CD14-positive monocyte (primary cell): ENCODE data around the gene TMX1. TPM values are rescaled to one million over a fixed set of nuclear protein-coding genes. Genes with fewer than 3 reads are reported as not detected.

Experiments
- DNase-seq, 3 donors: peaks; one replicate each; pipeline ENCODE4 v3.0.0-alpha.2; 2011 to 2022
- H2AFZ ChIP-seq: 2 replicates; pipeline ENCODE4 v1.6.0; 2012; ENCODE audit warnings: mild to moderate bottlenecking, low read depth, low read length, inconsistent platforms; ENCODE audit not compliant: insufficient read depth, poor library complexity, severe bottlenecking
- H3K27ac ChIP-seq, 2 donors: 1 replicate in 1 of 2; 2 replicates in 1 of 2; pipeline ENCODE4 v1.5.1; 2012 to 2013; ENCODE audit warnings: low read length in 2 of 2, control low read depth in 1 of 2, inconsistent platforms in 1 of 2, low read depth in 1 of 2, mild to moderate bottlenecking in 1 of 2
- H3K27me3 ChIP-seq, 2 donors: one replicate each; pipeline versions ENCODE4 v1.6.0 to v1.6.1; 2011 to 2013; ENCODE audit warnings: low read length in 2 of 2; ENCODE audit not compliant: control insufficient read depth in 2 of 2, insufficient read depth in 2 of 2
- H3K36me3 ChIP-seq, 2 donors: replicated peaks in 1 of 2; 1 replicate in 1 of 2; 2 replicates in 1 of 2; pipeline versions ENCODE4 v1.5.1 to v1.6.1; 2012 to 2013; ENCODE audit warnings: low read length in 2 of 2, control low read depth in 1 of 2, inconsistent platforms in 1 of 2, mild to moderate bottlenecking in 1 of 2; ENCODE audit not compliant: insufficient read depth in 2 of 2, control insufficient read depth in 1 of 2
- H3K4me1 ChIP-seq, 2 donors: 1 replicate in 1 of 2; 2 replicates in 1 of 2; pipeline versions ENCODE4 v1.5.1 to v1.6.1; 2012 to 2013; ENCODE audit warnings: low read length in 2 of 2, control low read depth in 1 of 2, inconsistent platforms in 1 of 2, mild to moderate bottlenecking in 1 of 2, moderate library complexity in 1 of 2; ENCODE audit not compliant: insufficient read depth in 2 of 2, control insufficient read depth in 1 of 2
- H3K4me2 ChIP-seq: replicated peaks from 2 replicates; pipeline ENCODE3; 2012; ENCODE audit warnings: low read length, moderate library complexity, mild to moderate bottlenecking; ENCODE audit not compliant: poor library complexity, severe bottlenecking; ENCODE audit errors: extremely low read depth
- H3K4me3 ChIP-seq, 3 experiments: fragments of 200-600 bp in 1 of 3; sonication (generic) in 1 of 3; replicated peaks in 1 of 3; 1 replicate in 2 of 3; 2 replicates in 1 of 3; pipeline ENCODE4 v1.5.1; 2011 to 2013; ENCODE audit warnings: low read length in 3 of 3, mild to moderate bottlenecking in 3 of 3, control low read depth in 2 of 3, low read depth in 2 of 3, inconsistent platforms in 1 of 3, moderate library complexity in 1 of 3
- H3K79me2 ChIP-seq: 2 replicates; pipeline ENCODE4 v1.6.0; 2012; ENCODE audit warnings: mild to moderate bottlenecking, control low read depth, inconsistent platforms, low read length, moderate library complexity; ENCODE audit not compliant: insufficient read depth
- H3K9ac ChIP-seq: 2 replicates; pipeline ENCODE4 v1.6.0; 2017; ENCODE audit warnings: low read length, mild to moderate bottlenecking; ENCODE audit not compliant: insufficient read depth, poor library complexity, severe bottlenecking
- H3K9me3 ChIP-seq, 2 donors: replicated peaks in 1 of 2; 1 replicate in 1 of 2; 2 replicates in 1 of 2; pipeline versions ENCODE4 v1.5.1 to v1.6.1; 2012 to 2013; ENCODE audit warnings: low read length in 2 of 2, control low read depth in 1 of 2; ENCODE audit not compliant: control insufficient read depth in 1 of 2, insufficient read depth in 1 of 2
- H4K20me1 ChIP-seq: 2 replicates; pipeline ENCODE4 v1.6.0; 2012; ENCODE audit warnings: mild to moderate bottlenecking, low read length, control low read depth, moderate library complexity; ENCODE audit not compliant: insufficient read depth
- H3K27ac Mint-ChIP-seq, 7 donors: one replicate each; pipeline ENCODE4 v1.8.0; 2020; ENCODE audit warnings: mild to moderate bottlenecking in 7 of 7, mixed read lengths in 7 of 7, moderate library complexity in 6 of 7, inconsistent platforms in 2 of 7
- H3K27me3 Mint-ChIP-seq, 3 donors: one replicate each; pipeline ENCODE4 v1.8.0; 2021 to 2022; ENCODE audit warnings: low read depth in 3 of 3, mild to moderate bottlenecking in 3 of 3, mixed read lengths in 3 of 3, moderate library complexity in 3 of 3, inconsistent platforms in 1 of 3
- H3K36me3 Mint-ChIP-seq, 2 donors: one replicate each; pipeline ENCODE4 v1.8.0; 2020; ENCODE audit warnings: mixed read lengths in 2 of 2, inconsistent platforms in 1 of 2, mild to moderate bottlenecking in 1 of 2
- H3K4me1 Mint-ChIP-seq: one replicate; pipeline ENCODE4 v1.8.0; 2020; ENCODE audit warnings: mild to moderate bottlenecking, mixed read lengths
- H3K4me3 Mint-ChIP-seq, 2 donors: one replicate each; pipeline ENCODE4 v1.8.0; 2020; ENCODE audit warnings: mild to moderate bottlenecking in 2 of 2, mixed read lengths in 2 of 2, moderate library complexity in 1 of 2
- H3K9me3 Mint-ChIP-seq, 7 donors: one replicate each; pipeline ENCODE4 v1.8.0; 2020 to 2022; ENCODE audit warnings: mixed read lengths in 7 of 7, mild to moderate bottlenecking in 6 of 7, moderate library complexity in 6 of 7, inconsistent platforms in 2 of 7
- WGBS: methylation state at CpG from one replicate; pipeline ENCODE4 v1.1.5; 2013; ENCODE audit warnings: missing lambda C conversion rate; ENCODE audit not compliant: insufficient coverage; 5-methylcytosine and 5-hydroxymethylcytosine counted together
- intact Hi-C, 2 donors: fragments of 100-400 bp; cut with micrococcal nuclease; formaldehyde crosslinking; loops; one replicate each; pipeline versions ENCODE4 v1.15.0 to v1.15.1; 2023
- polyA plus RNA-seq, 3 donors: library from polyadenylated mRNA; depleted of rRNA in 1 of 3; unstranded in 2 of 3; stranded (reverse) in 1 of 3; fragments of 300-500 nt in 2 of 3; fragments of >200 nt in 1 of 3; fragmentation: Illumina TruSeq in 2 of 3; gene quantifications; 1 replicate in 2 of 3; 2 replicates in 1 of 3; pipeline ENCODE4 v1.2.3, GENCODE V29; 2012 to 2021
- TF ChIP-seq, protein P1 (sequence below): fragments of 200-600 bp; IDR thresholded peaks from one replicate; pipeline ENCODE4 v1.8.0; 2022; ENCODE audit warnings: antibody characterized with exemption, mild to moderate bottlenecking

Gene TMX1
- polyA plus RNA-seq, 3 donors = 9.7 to 76.8 (median 62.6) TPM

DNA sequence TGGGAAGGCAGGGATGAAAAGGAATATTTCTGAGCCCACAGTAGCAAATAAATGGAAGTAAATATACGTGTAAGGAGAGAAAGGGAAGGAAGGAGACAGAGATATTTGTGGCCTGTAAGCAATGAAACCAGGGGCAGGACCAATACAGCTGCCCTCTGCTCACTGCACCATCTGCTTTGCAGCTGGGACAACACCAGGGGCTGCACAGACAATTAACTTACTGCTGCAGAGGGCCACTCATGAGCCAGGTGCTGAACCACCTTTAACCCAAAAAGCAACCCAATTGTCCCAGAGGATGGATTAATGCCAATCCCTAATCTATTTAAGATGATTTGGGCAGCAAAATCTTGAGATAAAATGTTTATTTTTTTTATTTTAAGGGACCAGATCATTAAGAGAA, 30.6 kb upstream of the TMX1 start:
- Histone ChIP-seq H2AFZ (no peak overlapping the region), H3K9ac (no peak overlapping the region), H3K4me1 (no peaks in the 10 kb centered on the region), H3K79me2 (no peaks in the 10 kb centered on the region), H3K27ac (no peak overlapping the region), H3K4me3 (no peak overlapping the region), H3K27me3 (no peaks in the 10 kb centered on the region), H4K20me1 (no peaks in the 10 kb centered on the region), H3K4me2 (no peak overlapping the region), H3K9me3 (no peaks in the 10 kb centered on the region), H3K36me3 (no peaks in the 10 kb centered on the region)
- 0% methylated on average over 1 of the region's 1 CpG for WGBS
- H3K9me3 Mint-ChIP-seq = no peaks in the 10 kb centered on the region
- no peaks in the 10 kb centered on the region for H3K36me3 Mint-ChIP-seq
- TF ChIP-seq, protein P1, sequence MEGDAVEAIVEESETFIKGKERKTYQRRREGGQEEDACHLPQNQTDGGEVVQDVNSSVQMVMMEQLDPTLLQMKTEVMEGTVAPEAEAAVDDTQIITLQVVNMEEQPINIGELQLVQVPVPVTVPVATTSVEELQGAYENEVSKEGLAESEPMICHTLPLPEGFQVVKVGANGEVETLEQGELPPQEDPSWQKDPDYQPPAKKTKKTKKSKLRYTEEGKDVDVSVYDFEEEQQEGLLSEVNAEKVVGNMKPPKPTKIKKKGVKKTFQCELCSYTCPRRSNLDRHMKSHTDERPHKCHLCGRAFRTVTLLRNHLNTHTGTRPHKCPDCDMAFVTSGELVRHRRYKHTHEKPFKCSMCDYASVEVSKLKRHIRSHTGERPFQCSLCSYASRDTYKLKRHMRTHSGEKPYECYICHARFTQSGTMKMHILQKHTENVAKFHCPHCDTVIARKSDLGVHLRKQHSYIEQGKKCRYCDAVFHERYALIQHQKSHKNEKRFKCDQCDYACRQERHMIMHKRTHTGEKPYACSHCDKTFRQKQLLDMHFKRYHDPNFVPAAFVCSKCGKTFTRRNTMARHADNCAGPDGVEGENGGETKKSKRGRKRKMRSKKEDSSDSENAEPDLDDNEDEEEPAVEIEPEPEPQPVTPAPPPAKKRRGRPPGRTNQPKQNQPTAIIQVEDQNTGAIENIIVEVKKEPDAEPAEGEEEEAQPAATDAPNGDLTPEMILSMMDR = no peak
- no peaks in the 10 kb centered on the region for H3K27me3 Mint-ChIP-seq
- H3K4me3 Mint-ChIP-seq = no peak overlapping the region
- H3K27ac Mint-ChIP-seq = no peak overlapping the region
- intact Hi-C loops = no loop called here
- H3K4me1 Mint-ChIP-seq = no peaks in the 10 kb centered on the region
- no peak for DNase-seq

DNA sequence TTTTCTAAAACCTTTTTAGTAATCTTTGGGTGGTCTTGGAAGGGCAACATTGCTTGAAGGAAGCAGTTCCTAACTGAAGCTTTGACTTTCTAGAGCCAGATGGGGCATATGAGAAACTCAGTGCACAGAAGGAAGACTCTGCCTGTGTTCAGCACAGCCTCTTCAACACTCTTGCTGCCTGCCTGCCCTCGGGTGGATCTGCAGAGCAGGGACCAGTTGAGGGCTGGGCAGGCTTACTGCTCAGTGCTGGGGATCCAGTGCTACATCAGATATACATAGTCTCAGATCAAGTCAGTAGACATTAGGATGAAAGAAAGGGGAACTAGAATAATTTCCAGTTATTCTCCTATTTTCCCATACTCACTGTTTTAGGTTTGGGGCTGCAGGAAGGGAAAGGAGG, 29.5 kb upstream of the TMX1 start:
- H2AFZ ChIP-seq = no peak overlapping the region
- H3K4me1 ChIP-seq = no peaks in the 10 kb centered on the region
- DNase-seq = no peak
- H3K4me3 Mint-ChIP-seq = no peak overlapping the region
- H3K27ac ChIP-seq = no peak overlapping the region
- no peak overlapping the region for H3K9ac ChIP-seq
- no peaks in the 10 kb centered on the region for H3K36me3 Mint-ChIP-seq
- H3K9me3 Mint-ChIP-seq = peaks cover 0 to 3% (median 0%) of the 10 kb centered on the region in 7 donors
- no peaks in the 10 kb centered on the region for H3K27me3 ChIP-seq
- H3K27ac Mint-ChIP-seq = no peak overlapping the region
- no peaks in the 10 kb centered on the region for H3K27me3 Mint-ChIP-seq
- no peaks in the 10 kb centered on the region for H4K20me1 ChIP-seq
- H3K9me3 ChIP-seq = no peaks in the 10 kb centered on the region
- no peak overlapping the region for H3K4me2 ChIP-seq
- TF ChIP-seq, protein P1 = no peak
- no peaks in the 10 kb centered on the region for H3K36me3 ChIP-seq
- no peaks in the 10 kb centered on the region for H3K79me2 ChIP-seq
- WGBS = no CpG with 5 or more reads among the region's 1 CpG
- H3K4me3 ChIP-seq = no peak overlapping the region
- intact Hi-C loops = no loop called here
- H3K4me1 Mint-ChIP-seq = no peaks in the 10 kb centered on the region
